Midbrain (tissue), 1 donor: ENCODE data around the gene SYTL5.

Source experiments
- DNase-seq: peaks from one replicate; lab custom pipeline; 2025; lab: John Stamatoyannopoulos, UW

SYTL5 gene

GRCh38 chrX:38089173-38089982, 83.0 kb downstream of the SYTL5 start:
- DNase-seq = no peak

DNA sequence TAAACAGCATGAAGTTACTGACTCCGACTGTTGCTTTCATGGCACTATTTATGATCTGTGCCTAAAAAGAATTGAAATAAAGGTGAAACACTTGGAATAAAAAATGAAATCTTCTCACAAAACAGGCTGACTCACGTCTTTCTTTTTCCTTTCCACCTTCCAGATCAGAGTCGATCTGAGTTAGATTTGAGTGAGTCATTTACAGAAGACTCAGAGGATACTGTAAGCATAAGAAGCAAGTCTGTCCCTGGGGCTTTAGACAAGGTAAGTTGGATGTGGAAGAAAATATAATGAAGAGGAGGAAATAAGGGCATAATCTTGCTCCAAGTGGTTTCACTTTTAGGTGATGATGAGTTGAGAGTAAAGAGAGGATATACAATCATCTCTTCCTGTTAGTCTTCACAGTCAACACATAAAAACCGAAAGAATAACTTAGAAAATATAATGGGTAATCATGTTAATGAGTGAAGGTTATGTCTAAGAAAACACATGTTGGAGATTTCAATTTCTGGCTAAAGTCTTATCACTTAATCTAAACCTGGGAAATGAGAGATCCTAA, 89.7 kb downstream of the SYTL5 start:
- no peak for DNase-seq

DNA sequence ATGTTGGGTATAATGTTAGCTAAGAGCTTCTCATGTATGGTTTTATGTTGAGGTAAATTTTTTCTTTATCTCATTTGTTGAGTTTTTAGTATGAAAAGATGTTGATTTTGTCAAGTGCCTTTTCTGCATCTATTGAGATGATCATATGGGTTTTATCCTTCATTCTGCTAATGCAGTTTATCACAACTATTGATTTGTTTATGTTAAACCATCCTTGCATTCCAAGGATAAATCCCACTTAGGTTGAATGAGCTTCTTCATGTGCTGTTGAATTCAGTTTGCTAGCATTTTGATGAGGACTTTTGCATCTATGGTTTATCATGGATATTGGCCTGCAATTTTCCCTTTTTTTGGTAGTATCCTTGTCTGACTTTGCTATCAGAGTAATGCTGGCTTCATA, 93.3 kb downstream of the SYTL5 start:
- DNase-seq = no peak

GRCh38 chrX:38102240-38102639, 95.9 kb downstream of the SYTL5 start:
- no peak for DNase-seq

- DNase-seq = no peak
These were observed 96.5 kb downstream of the SYTL5 start for GRCh38 chrX:38102875-38103274.

DNA sequence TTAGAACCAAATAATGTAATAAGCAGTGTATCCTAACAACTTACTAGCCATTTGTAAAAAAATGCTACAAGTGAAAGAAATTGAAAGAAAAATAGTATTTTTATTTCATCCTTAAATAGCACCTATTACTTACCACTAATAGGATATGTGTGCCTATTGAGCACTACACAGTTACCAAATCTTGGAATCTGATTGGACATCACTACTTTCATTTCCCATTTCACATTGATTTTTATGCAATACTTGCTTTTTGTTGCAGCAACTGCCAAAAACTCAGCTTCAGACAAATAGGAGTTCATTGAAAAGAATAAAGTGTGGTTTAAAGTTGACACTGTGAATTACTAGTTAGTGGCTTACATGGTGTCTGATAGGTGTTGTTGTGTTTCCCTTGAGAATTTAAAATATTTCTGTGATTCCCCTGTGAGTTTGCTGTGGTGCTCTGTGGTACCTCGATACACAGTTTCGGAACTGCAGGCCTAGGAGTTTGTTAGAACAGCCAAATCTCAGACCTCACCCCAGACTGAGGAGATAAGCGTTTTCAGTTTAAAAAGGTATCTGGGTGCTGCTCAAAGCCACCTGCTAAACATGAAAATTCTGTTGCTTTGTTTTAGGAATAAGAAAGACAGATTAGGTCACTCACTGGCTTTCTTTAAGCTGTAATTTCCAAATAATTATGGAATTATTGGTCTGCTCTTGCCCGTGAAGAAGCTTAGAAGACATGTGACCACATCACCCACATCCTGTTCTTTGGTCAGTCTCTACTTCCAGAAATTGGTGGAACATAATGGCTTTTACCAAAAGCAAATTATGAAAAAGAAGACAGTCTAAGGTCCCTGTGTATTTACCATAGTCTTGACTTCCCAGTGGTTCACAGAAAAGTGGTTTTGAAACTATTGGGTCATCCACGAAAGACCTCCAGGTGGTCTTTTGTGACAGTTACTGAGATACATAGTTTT, 97.8 kb downstream of the SYTL5 start:
- no peak for DNase-seq

- no peak for DNase-seq
These were observed 98.9 kb downstream of the SYTL5 start for GRCh38 chrX:38105216-38105725.

DNA sequence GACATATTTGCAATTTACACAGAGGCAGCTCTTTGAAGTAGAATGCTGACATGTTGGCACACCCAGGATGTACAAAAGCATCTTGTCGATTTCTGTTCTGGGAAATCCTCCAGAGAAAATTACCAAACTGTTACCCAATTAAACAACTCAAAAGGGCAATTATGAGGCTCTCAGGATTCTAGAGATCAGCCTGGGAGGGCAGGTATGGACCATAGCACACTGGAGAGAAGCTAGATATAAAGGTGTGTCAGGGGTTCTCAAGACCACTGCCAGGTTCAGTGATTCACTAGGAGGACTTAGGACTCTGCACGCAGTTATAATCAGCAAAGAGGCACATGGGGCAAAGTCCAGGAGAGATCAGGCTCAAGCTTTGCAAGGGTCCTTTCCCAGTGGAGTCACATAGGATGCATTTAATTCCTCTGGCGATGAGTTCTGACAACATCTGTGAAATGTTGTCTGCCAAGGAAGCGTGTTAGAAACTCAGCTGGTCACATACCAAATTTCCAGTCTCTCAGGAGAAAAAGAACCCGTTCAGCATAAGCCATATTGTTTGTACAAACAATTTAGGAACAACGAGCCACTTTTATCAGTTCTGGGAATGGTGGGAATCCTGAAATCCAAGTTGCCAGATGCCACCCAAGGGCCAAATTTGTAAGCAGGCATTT, 100.8 kb downstream of the SYTL5 start:
- no peak for DNase-seq

- no peak for DNase-seq
These were observed 102.0 kb downstream of the SYTL5 start for GRCh38 chrX:38108364-38108763.

GRCh38 chrX:38109042-38109898, 102.9 kb downstream of the SYTL5 start:
- DNase-seq = no peak

DNA sequence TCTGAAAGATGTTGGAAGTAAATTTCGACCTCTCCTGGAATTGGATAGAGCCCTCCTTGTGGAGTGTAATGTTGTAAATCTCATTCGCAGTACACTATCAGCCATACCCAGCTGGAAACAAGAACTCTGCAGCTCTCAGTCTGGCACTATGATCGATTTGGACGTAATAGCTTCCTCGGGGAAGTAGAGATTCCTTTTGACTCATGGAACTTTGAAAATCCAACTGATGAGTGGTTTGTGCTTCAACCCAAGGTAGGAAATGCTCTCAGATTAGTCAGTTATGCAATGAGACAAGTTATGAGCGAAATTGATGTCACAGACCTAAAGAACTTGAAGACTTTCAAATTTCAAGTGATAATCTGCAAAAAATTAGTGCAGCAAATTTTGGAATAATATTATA, 103.9 kb downstream of the SYTL5 start:
- no peak for DNase-seq

DNA sequence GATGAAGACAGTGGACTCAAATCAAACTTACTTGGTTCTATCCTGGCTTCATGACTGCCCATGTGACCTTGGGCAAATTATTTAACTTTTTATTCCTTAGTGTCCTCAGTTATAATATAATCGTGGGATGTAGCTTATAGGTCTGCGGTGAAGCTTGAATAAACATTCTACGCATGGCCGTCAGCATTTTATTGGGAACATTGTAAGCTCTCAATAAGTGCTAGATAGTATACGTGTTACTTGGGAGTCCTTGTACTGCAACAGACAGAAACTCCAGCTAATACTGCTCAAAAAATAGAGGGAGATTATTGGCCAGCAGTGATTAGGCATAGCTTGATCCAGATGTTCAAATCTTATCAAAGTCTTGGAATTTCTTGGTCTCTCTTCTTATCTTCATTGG, 104.8 kb downstream of the SYTL5 start:
- no peak for DNase-seq

GRCh38 chrX:38112566-38112965, 106.2 kb downstream of the SYTL5 start:
- DNase-seq = no peak

DNA sequence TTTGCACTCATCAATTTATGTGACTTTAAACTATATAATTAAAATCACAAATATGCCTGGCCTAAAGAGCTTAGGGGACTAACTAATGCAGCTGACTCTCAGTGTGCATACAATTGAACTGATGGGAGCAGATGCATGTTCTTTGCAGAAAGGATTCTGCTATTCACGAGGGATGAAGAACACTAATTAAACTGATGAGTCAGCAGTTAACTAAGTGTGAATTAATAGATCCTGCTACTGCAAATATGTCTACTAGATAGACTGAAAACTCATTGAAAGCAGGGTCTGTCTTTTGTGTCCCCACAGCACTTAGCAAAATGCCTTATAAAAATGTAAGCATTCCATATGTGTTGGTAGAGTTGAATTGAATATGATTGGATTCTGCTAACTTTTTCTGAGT, 110.4 kb downstream of the SYTL5 start:
- DNase-seq = no peak

- DNase-seq = no peak
These were observed 111.1 kb downstream of the SYTL5 start for GRCh38 chrX:38117485-38117884.

DNA sequence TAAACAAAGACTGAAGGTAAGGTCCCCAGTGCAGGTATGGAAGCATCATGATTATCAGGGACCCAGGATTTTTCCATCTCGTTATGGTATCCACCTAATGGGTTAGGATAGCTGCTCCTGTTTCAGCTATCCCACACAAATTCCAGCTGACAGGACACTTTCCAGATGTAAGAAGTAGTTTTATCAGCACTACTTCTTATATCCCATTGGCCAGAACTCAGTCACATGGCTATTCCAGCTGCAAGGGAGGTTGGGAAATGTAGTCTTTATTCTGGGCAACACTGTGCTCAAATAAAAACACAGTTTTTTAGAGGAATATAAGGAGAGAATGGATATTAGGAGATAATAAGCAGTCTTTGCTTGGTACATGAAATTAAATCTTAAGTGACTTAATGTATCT, 117.6 kb downstream of the SYTL5 start:
- DNase-seq = no peak

- DNase-seq = no peak
These were observed 119.8 kb downstream of the SYTL5 start for GRCh38 chrX:38126179-38126578.

- no peak for DNase-seq
These were observed 121.6 kb downstream of the SYTL5 start for GRCh38 chrX:38127961-38128360.

GRCh38 chrX:38129366-38129765, 123.0 kb downstream of the SYTL5 start:
- no peak for DNase-seq

DNA sequence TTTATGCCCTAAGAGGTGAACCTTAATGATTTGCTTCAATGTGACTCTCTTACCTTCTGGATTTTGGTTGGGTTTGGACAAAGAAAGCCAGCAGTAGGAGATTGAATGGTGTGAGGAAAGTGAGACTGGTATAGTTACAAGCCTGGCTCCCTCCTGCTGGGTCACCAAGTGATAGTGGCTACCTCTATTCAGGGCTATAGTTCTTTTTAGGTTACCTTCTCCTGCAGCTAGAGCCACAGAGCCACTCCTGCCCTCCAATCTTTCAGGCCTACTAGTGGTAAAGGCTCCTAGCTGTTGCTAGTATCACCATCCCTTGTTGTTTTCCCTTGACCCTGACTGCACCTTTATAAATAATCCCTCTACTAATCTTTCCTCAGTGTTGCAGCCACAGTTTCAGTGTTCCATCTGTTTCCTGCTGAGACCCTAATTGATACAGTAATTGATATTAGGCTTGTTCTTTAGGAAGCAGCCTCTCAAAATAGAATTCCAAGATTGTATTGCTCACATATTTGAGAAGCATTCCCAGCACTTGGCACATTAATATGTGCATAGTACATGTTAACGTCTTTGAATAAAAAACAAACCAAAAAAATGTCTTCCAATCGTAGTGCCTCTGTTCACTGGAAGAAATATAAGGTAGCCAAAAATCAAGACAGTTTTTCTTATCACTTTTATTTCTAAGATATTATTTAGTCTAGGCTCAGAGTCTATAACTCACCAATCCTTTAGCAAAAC, 132.0 kb downstream of the SYTL5 start:
- DNase-seq = no peak
